ENCODE data around the gene ZXDC.

DNA sequence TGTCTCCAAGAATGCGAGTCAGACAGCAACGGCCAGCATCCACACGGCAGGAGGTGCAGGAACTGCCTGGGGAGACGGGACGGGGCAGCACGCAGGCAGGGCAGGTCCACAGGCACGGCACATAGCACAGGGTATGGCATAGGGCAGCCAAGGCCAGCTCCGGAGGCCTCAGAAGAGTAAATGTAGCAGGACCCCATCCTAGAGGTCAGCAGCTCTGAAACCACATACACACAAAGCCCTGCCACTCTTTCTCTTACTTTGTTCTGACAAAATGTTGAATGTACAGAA is 26.9 kb downstream of the ZXDC start:
- TF ChIP-seq, protein P1, sequence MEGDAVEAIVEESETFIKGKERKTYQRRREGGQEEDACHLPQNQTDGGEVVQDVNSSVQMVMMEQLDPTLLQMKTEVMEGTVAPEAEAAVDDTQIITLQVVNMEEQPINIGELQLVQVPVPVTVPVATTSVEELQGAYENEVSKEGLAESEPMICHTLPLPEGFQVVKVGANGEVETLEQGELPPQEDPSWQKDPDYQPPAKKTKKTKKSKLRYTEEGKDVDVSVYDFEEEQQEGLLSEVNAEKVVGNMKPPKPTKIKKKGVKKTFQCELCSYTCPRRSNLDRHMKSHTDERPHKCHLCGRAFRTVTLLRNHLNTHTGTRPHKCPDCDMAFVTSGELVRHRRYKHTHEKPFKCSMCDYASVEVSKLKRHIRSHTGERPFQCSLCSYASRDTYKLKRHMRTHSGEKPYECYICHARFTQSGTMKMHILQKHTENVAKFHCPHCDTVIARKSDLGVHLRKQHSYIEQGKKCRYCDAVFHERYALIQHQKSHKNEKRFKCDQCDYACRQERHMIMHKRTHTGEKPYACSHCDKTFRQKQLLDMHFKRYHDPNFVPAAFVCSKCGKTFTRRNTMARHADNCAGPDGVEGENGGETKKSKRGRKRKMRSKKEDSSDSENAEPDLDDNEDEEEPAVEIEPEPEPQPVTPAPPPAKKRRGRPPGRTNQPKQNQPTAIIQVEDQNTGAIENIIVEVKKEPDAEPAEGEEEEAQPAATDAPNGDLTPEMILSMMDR (IDR thresholded peaks at IDR 0.05): no peak
- no peak for TF ChIP-seq POLR2A (IDR thresholded peaks at IDR 0.05)

Data from esophagus squamous epithelium (tissue), 4 donors.